Measurements from ENCODE around the gene COQ3. TPM values are rescaled to one million over a fixed set of nuclear protein-coding genes. Genes with fewer than 3 reads are reported as not detected.

COQ3 gene
- total RNA-seq, 1 experiment from 2014 or later: 10.9 TPM

GRCh38 chr6:99426451-99426757 is 32.4 kb upstream of the COQ3 start:
- Mint-ChIP-seq H3K9me3 (no peaks in the 10 kb centered on the region; a peak in 2 of 5 replicates), H3K27me3 (ENCODE audit: low read depth) (no peaks in the 10 kb centered on the region), H3K36me3 (ENCODE audit: insufficient read depth in 1 of 3, low read depth in 3 of 3) (peaks cover 13 to 27% (median 24%) of the 10 kb centered on the region in 3 experiments; a peak in 6 of 7 replicates), H3K27ac (peak overlapping the region; percentile 99 to 100 (median 99); a peak in 6 of 7 replicates), H3K4me1 (peaks cover 58 to 66% of the 10 kb centered on the region in 2 experiments), H3K4me3 (peak overlapping the region; percentile 95 to 99)
- no peak for TF ChIP-seq CTCF (conservative IDR thresholded peaks at IDR 0.05)
- no peak overlapping the region for H2AK5ac ChIP-seq (ENCODE audit: insufficient read length, low read length)
- no peak for DNase-seq
- H3T11ph ChIP-seq (ENCODE audit: low read length): no peak overlapping the region
- no peak overlapping the region for H4K8ac ChIP-seq (replicated peaks; ENCODE audit: insufficient read length, low read depth, low read length)
- H3K56ac ChIP-seq (ENCODE audit: insufficient read length, low read depth, low read length): no peak overlapping the region
- no peak overlapping the region for H2BK15ac ChIP-seq (ENCODE audit: low read depth, low read length)
- H3K23ac ChIP-seq (ENCODE audit: insufficient read length, low read depth, low read length): no peak overlapping the region
- no peaks in the 10 kb centered on the region for H3K27me3 ChIP-seq (ENCODE audit: insufficient read depth, low read length)
- no peak overlapping the region for H2BK120ac ChIP-seq (ENCODE audit: low read depth, low read length, poor library complexity, severe bottlenecking)
- H4K91ac ChIP-seq (ENCODE audit: insufficient read length, low read depth, low read length): no peak overlapping the region
- no peaks in the 10 kb centered on the region for H3K9me3 ChIP-seq (ENCODE audit: control insufficient read depth, low read depth, low read length)
- no peaks in the 10 kb centered on the region for H3K4me1 ChIP-seq (ENCODE audit: insufficient read depth, low read length)
- H3K9ac ChIP-seq (ENCODE audit: extremely low read depth, insufficient read length, low read length): peak overlapping the region; percentile 94
- H4K5ac ChIP-seq (ENCODE audit: insufficient read length, low read depth, low read length): no peak overlapping the region
- no peaks in the 10 kb centered on the region for H4K20me1 ChIP-seq (ENCODE audit: control insufficient read depth, insufficient read depth, insufficient read length)
- no CpG with 5 or more reads among the region's 4 CpGs for WGBS (ENCODE audit: extremely low coverage, insufficient read length, low lambda C conversion rate)
- no peak overlapping the region for H2BK20ac ChIP-seq (ENCODE audit: low read depth, low read length, poor library complexity, severe bottlenecking)
- H3K14ac ChIP-seq (ENCODE audit: insufficient read depth, low read length): no peak overlapping the region
- peak overlapping the region; percentile 87 for H3K4me2 ChIP-seq (ENCODE audit: insufficient read depth, insufficient read length, low read length)
- no peak overlapping the region for H2BK12ac ChIP-seq (ENCODE audit: insufficient read length, low read depth, low read length)
- peaks cover 30% of the 10 kb centered on the region; the same call in 1 of the 2 replicates for H3K79me2 ChIP-seq (ENCODE audit: insufficient read depth, low read length)
- H3K79me1 ChIP-seq (ENCODE audit: insufficient read depth, low read depth, low read length, poor library complexity, severe bottlenecking): no peaks in the 10 kb centered on the region
- no peak overlapping the region for H2AFZ ChIP-seq (ENCODE audit: low read length)
- H2BK5ac ChIP-seq (ENCODE audit: insufficient read length, low read length): no peak overlapping the region
- peak overlapping the region; percentile 92 for H3K27ac ChIP-seq (ENCODE audit: insufficient read length, low read depth, low read length)
- H3K18ac ChIP-seq (ENCODE audit: insufficient read length, low read depth, low read length): no peak overlapping the region
- peaks cover 4% of the 10 kb centered on the region for H3K23me2 ChIP-seq (ENCODE audit: insufficient read length, low read depth, low read length, poor library complexity, severe bottlenecking)
- no peak overlapping the region for H3K4ac ChIP-seq (ENCODE audit: low read depth, low read length)

All from H9 (cell line).